Measurements from ENCODE around the gene FIP1L1. TPM values are rescaled to one million over a fixed set of nuclear protein-coding genes. Genes with fewer than 3 reads are reported as not detected.
"Not testable (repeated sequence)": the region's sequence is repeated elsewhere in the genome, so short reads cannot be mapped to it uniquely, and the experiment has no call there.

FIP1L1 gene
- 10 to 100 TPM; 54.1 to 87.0 (median 70.3) TPM for total RNA-seq
- polyA plus RNA-seq, result 10 to 100 TPM; 32.4 to 35.2 (median 32.8) TPM
- long read RNA-seq, donor 1, result 0 reads
- long read RNA-seq, donor 2, partial matches to known transcripts, result 0 of 3 reads
- long read RNA-seq, donor 2, other reads (novel, unspliced or antisense), result 0 of 3 reads

DNA sequence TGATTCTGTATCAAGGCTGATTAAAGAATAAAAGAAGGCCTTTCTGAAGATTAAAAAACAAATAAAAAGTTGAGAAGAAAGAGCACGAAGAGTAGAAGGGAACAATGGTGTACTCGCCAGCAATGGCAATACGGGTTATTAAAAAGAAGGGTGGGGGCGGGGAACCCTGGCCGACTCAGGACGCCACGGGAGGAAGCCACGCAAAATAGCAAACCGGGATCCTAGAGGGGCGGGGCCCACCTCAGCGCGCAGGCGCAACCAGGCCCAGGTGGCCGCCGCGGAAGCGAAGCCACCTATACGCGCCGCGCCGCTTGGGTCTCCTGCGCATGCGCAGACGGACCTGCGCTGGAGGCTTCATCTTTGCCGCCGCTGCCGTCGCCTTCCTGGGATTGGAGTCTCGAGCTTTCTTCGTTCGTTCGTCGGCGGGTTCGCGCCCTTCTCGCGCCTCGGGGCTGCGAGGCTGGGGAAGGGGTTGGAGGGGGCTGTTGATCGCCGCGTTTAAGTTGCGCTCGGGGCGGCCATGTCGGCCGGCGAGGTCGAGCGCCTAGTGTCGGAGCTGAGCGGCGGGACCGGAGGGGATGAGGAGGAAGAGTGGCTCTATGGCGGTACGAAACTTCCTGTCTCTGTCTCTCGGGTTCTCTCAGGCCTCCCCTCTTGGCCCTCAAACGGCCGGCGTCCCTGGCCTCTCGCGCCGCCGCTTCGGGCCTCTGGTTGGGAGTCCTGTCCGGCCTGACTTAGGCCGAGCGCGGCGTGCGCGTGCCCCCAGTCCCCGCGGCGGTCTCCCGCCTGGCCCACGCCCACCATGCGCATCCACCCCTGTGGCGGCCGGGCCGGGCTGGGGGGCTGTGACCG lies at the start of gene FIP1L1:
Gene FIP1L1, plus strand, starts transcription at position 323 of the 852 bp plus-strand sequence. Its CDS starts 198 bp downstream, at position 521.
- H3K4me3 ChIP-seq, result peak within 1 kb of the TSS; percentile 70 to 97 (median 88)
- intact Hi-C loops (cut with DNase I; ENCODE audit: low total_unique reads), result no loop called here
- H3K27me3 ChIP-seq (replicated peaks in 1 of 7), result no peaks in the 10 kb centered on the region
- H3K36me3 ChIP-seq, result peaks cover 0 to 18% (median 3%) of the 10 kb centered on the region in 6 donors
- 0 to 1% (median 0%) methylated on average over 48 to 85 of the region's 85 CpGs for WGBS, 5 donors
- TF ChIP-seq, protein P1, sequence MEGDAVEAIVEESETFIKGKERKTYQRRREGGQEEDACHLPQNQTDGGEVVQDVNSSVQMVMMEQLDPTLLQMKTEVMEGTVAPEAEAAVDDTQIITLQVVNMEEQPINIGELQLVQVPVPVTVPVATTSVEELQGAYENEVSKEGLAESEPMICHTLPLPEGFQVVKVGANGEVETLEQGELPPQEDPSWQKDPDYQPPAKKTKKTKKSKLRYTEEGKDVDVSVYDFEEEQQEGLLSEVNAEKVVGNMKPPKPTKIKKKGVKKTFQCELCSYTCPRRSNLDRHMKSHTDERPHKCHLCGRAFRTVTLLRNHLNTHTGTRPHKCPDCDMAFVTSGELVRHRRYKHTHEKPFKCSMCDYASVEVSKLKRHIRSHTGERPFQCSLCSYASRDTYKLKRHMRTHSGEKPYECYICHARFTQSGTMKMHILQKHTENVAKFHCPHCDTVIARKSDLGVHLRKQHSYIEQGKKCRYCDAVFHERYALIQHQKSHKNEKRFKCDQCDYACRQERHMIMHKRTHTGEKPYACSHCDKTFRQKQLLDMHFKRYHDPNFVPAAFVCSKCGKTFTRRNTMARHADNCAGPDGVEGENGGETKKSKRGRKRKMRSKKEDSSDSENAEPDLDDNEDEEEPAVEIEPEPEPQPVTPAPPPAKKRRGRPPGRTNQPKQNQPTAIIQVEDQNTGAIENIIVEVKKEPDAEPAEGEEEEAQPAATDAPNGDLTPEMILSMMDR (IDR thresholded peaks at IDR 0.05 in 8 of 11, conservative IDR thresholded peaks at IDR 0.05 in 3 of 11), result peak in 2 of 11 experiments; percentile 8 to 46
- TF ChIP-seq POLR2AphosphoS5 (IDR thresholded peaks at IDR 0.05) (peak; percentile 97 to 98 (median 97)), POLR2A (IDR thresholded peaks at IDR 0.05) (peak in 1 of 3 donors; percentile 52)
- DNase-seq, result peak; percentile 99
- H3K27ac ChIP-seq, result peak within 1 kb of the TSS; percentile 85 to 94 (median 93)
- H3K4me1 ChIP-seq, result peaks cover 25 to 55% (median 39%) of the 10 kb centered on the region in 6 donors
- H3K9me3 ChIP-seq, result no peaks in the 10 kb centered on the region

GRCh38 chr4:53334916-53335315 lies 42.5 kb upstream of the FIP1L1 start:
- H3K9me3 ChIP-seq; H3K4me3 ChIP-seq; H3K27ac ChIP-seq; H3K27me3 ChIP-seq (replicated peaks in 1 of 7); H3K4me1 ChIP-seq; DNase-seq; H3K36me3 ChIP-seq; intact Hi-C loops (cut with DNase I; ENCODE audit: low total_unique reads): not testable (repeated sequence)
- 93 to 98% (median 96%) methylated on average over 6 of the region's 6 CpGs for WGBS, 5 donors

GRCh38 chr4:53340145-53340544 lies 37.3 kb upstream of the FIP1L1 start:
- DNase-seq; H3K36me3 ChIP-seq; H3K27ac ChIP-seq; H3K4me1 ChIP-seq; H3K4me3 ChIP-seq; H3K27me3 ChIP-seq (replicated peaks in 1 of 7); intact Hi-C loops (cut with DNase I; ENCODE audit: low total_unique reads): not testable (repeated sequence)
- WGBS, 5 donors, result 90 to 97% (median 94%) methylated on average over 12 of the region's 12 CpGs
- H3K9me3 ChIP-seq, result peaks cover 0 to 17% (median 2%) of the 10 kb centered on the region in 8 donors

GRCh38 chr4:53346392-53346791 lies 31.0 kb upstream of the FIP1L1 start:
- H3K27me3 ChIP-seq (replicated peaks in 1 of 7); intact Hi-C loops (cut with DNase I; ENCODE audit: low total_unique reads); H3K27ac ChIP-seq; H3K4me1 ChIP-seq; H3K4me3 ChIP-seq; DNase-seq: not testable (repeated sequence)
- 89 to 100% (median 93%) methylated on average over 2 of the region's 2 CpGs for WGBS, 5 donors
- H3K36me3 ChIP-seq, result peaks cover 0 to 56% (median 2%) of the 10 kb centered on the region in 6 donors
- H3K9me3 ChIP-seq, result peaks cover 0 to 19% (median 2%) of the 10 kb centered on the region in 8 donors

- no peak for DNase-seq
- 68 to 90% (median 84%) methylated on average over 5 of the region's 5 CpGs for WGBS, 5 donors
- Histone ChIP-seq H3K36me3 (peaks cover 0 to 64% (median 8%) of the 10 kb centered on the region in 6 donors), H3K27me3 (replicated peaks in 1 of 7) (no peaks in the 10 kb centered on the region), H3K4me3 (no peak overlapping the region), H3K27ac (no peak overlapping the region), H3K9me3 (peaks cover 0 to 11% (median 2%) of the 10 kb centered on the region in 8 donors), H3K4me1 (no peaks in the 10 kb centered on the region)
- intact Hi-C loops (cut with DNase I; ENCODE audit: low total_unique reads), result no loop called here
- TF ChIP-seq, protein P1 (IDR thresholded peaks at IDR 0.05 in 8 of 11, conservative IDR thresholded peaks at IDR 0.05 in 3 of 11), result no peak
- TF ChIP-seq POLR2AphosphoS5 (IDR thresholded peaks at IDR 0.05) (no peak), POLR2A (IDR thresholded peaks at IDR 0.05) (no peak)
Observed at GRCh38 chr4:53346920-53347852, 30.3 kb upstream of the FIP1L1 start.
